Activated CD4-positive, alpha-beta T cell treated with anti-CD3 and anti-CD28 coated beads for 48 hours (primary cell): Measurements from ENCODE around the gene KRTAP9-7.
"Not testable (repeated sequence)": the region's sequence is repeated elsewhere in the genome, so short reads cannot be mapped to it uniquely, and the experiment has no call there.

Experiments
- DNase-seq: peaks from one replicate; pipeline ENCODE4 v3.0.0-alpha.2; 2020

KRTAP9-7 gene

GRCh38 chr17:41275648-41276190 lies at the start of gene KRTAP9-7:
Gene KRTAP9-7, plus strand, starts transcription at chr17:41275698. Its CDS starts 0 bp downstream, at chr17:41275698.
- DNase-seq: not testable (repeated sequence)

GRCh38 chr17:41226051-41226450 lies 49.4 kb upstream of the KRTAP9-7 start:
- DNase-seq: no peak

- not testable (repeated sequence) for DNase-seq
Measured at GRCh38 chr17:41226598-41227095, 48.9 kb upstream of the KRTAP9-7 start, which contains the start of gene KRTAP9-2. Gene KRTAP9-2, plus strand, starts transcription at chr17:41226648. Its CDS starts 7 bp downstream, at chr17:41226655.

- DNase-seq: no peak
Measured at GRCh38 chr17:41230094-41230493, 45.4 kb upstream of the KRTAP9-7 start.

GRCh38 chr17:41231731-41232130 lies 43.8 kb upstream of the KRTAP9-7 start:
- no peak for DNase-seq

- not testable (repeated sequence) for DNase-seq
Measured at GRCh38 chr17:41232399-41233105, 42.9 kb upstream of the KRTAP9-7 start, which contains the start of gene KRTAP9-3. Gene KRTAP9-3, plus strand, starts transcription at chr17:41232449. Its CDS starts 53 bp downstream, at chr17:41232502.

GRCh38 chr17:41237116-41237515 lies 38.4 kb upstream of the KRTAP9-7 start:
- not testable (repeated sequence) for DNase-seq

GRCh38 chr17:41237949-41238437 lies 37.5 kb upstream of the KRTAP9-7 start, which contains the start of gene KRTAP9-8:
Gene KRTAP9-8, plus strand, starts transcription at chr17:41237999. Its CDS starts 53 bp downstream, at chr17:41238052.
- not testable (repeated sequence) for DNase-seq

GRCh38 chr17:41246995-41247787 lies 28.3 kb upstream of the KRTAP9-7 start:
- DNase-seq: not testable (repeated sequence)

- not testable (repeated sequence) for DNase-seq
Measured at GRCh38 chr17:41249637-41250240, 25.8 kb upstream of the KRTAP9-7 start, which contains the start of gene KRTAP9-4. Gene KRTAP9-4, plus strand, starts transcription at chr17:41249687. Its CDS starts 34 bp downstream, at chr17:41249721.

GRCh38 chr17:41251261-41251660 lies 24.2 kb upstream of the KRTAP9-7 start:
- DNase-seq: no peak

- no peak for DNase-seq
Measured at GRCh38 chr17:41254861-41255260, 20.6 kb upstream of the KRTAP9-7 start.

- not testable (repeated sequence) for DNase-seq
Measured at GRCh38 chr17:41255381-41256290, 19.9 kb upstream of the KRTAP9-7 start, which contains the start of gene KRTAP9-9. Gene KRTAP9-9, plus strand, starts transcription at chr17:41255384.

GRCh38 chr17:41256291-41256685 lies 19.2 kb upstream of the KRTAP9-7 start:
- DNase-seq: no peak

GRCh38 chr17:41258406-41258805 lies 17.1 kb upstream of the KRTAP9-7 start:
- no peak for DNase-seq

- DNase-seq: no peak
Measured at GRCh38 chr17:41263212-41263611, 12.3 kb upstream of the KRTAP9-7 start.

- no peak for DNase-seq
Measured at GRCh38 chr17:41264599-41264998, 10.9 kb upstream of the KRTAP9-7 start.

GRCh38 chr17:41265078-41265477 lies 10.4 kb upstream of the KRTAP9-7 start, which contains the start of gene KRTAP9-6:
Gene KRTAP9-6, plus strand, starts transcription at chr17:41265378. Its CDS starts 0 bp downstream, at chr17:41265378.
- DNase-seq: no peak

- DNase-seq: no peak
Measured at GRCh38 chr17:41267711-41268110, 7.8 kb upstream of the KRTAP9-7 start.

- DNase-seq: not testable (repeated sequence)
Measured at GRCh38 chr17:41271323-41271722, 4.2 kb upstream of the KRTAP9-7 start.

- DNase-seq: no peak
Measured at GRCh38 chr17:41271858-41272257, 3.6 kb upstream of the KRTAP9-7 start.
